HepG2 (cell line): Measurements from ENCODE around the gene CTIF. TPM values are rescaled to one million over a fixed set of nuclear protein-coding genes. Genes with fewer than 3 reads are reported as not detected.

Experiments used
- BRD4 ChIP-seq: sonication (generic); formaldehyde crosslinking; IDR thresholded peaks from 2 replicates; pipeline ENCODE4 v1.4.0; 2020; ENCODE audit warnings: missing genetic modification reagents
- CENPX ChIP-seq: sonication (generic); formaldehyde crosslinking; IDR thresholded peaks from 2 replicates; pipeline ENCODE4 v1.9.0; 2021; ENCODE audit warnings: mild to moderate bottlenecking, missing genetic modification reagents, moderate library complexity
- GTF2F1 ChIP-seq: fragments of 150-350 bp; IDR thresholded peaks from 2 replicates; pipeline ENCODE4 v1.6.1; 2014; ENCODE audit warnings: low read length
- GZF1 ChIP-seq: sonication (generic); formaldehyde crosslinking; IDR thresholded peaks from 2 replicates; pipeline ENCODE4 v1.5.1; 2020; ENCODE audit warnings: mild to moderate bottlenecking, missing genetic modification reagents
- NR2F6 ChIP-seq, 2 experiments: IDR thresholded peaks; 2 replicates each; pipeline ENCODE4 v1.6.1; 2016; ENCODE audit warnings: antibody characterized with exemption in 1 of 2, mild to moderate bottlenecking in 1 of 2
- POGZ ChIP-seq: sonication (generic); formaldehyde crosslinking; IDR thresholded peaks from 2 replicates; pipeline ENCODE4 v1.4.0; 2020; ENCODE audit warnings: mild to moderate bottlenecking, missing genetic modification reagents
- POLR2G ChIP-seq: fragments of 200-400 bp; formaldehyde crosslinking; IDR thresholded peaks from 2 replicates; pipeline ENCODE4 v1.6.1; 2018; ENCODE audit warnings: mild to moderate bottlenecking, low read depth, low read length, moderate library complexity
- RFX3 ChIP-seq: IDR thresholded peaks from 2 replicates; pipeline ENCODE4 v1.6.1; 2016; ENCODE audit warnings: missing biosample characterization, missing genetic modification reagents
- SALL2 ChIP-seq: sonication (generic); formaldehyde crosslinking; IDR thresholded peaks from 2 replicates; pipeline ENCODE4 v1.8.1; 2023; ENCODE audit warnings: mild to moderate bottlenecking, missing genetic modification reagents, inconsistent platforms
- SNAI1 ChIP-seq: sonication (generic); formaldehyde crosslinking; IDR thresholded peaks from 2 replicates; pipeline ENCODE4 v1.5.0; 2020; ENCODE audit warnings: mild to moderate bottlenecking, missing genetic modification reagents, borderline replicate concordance
- SOX13 ChIP-seq, 3 experiments: fragments of 450-650 bp in 1 of 3; sonication (generic) in 1 of 3; formaldehyde crosslinking in 1 of 3; IDR thresholded peaks in 2 of 3; conservative IDR thresholded peaks in 1 of 3; 2 replicates each; pipeline versions ENCODE4 v1.5.0 to v1.6.1; 2016 to 2020; ENCODE audit warnings: antibody characterized with exemption in 1 of 3, mild to moderate bottlenecking in 1 of 3, missing compliant biosample characterization in 1 of 3, missing genetic modification reagents in 1 of 3, moderate library complexity in 1 of 3
- ZBTB7B ChIP-seq: sonication (generic); formaldehyde crosslinking; IDR thresholded peaks from 2 replicates; pipeline ENCODE4 v1.4.0; 2020; ENCODE audit warnings: missing genetic modification reagents
- ZC3H4 ChIP-seq: sonication (generic); formaldehyde crosslinking; IDR thresholded peaks from 2 replicates; pipeline ENCODE4 v1.4.0; 2020; ENCODE audit warnings: missing genetic modification reagents, borderline replicate concordance
- ZFP36 ChIP-seq: fragments of 150-350 bp; IDR thresholded peaks from 2 replicates; pipeline ENCODE4 v1.6.1; 2018; ENCODE audit warnings: borderline replicate concordance, low read length, low read depth; ENCODE audit not compliant: partially characterized antibody
- ZNF430 ChIP-seq: sonication (generic); formaldehyde crosslinking; IDR thresholded peaks from 2 replicates; pipeline ENCODE4 v1.9.0; 2021; ENCODE audit warnings: mild to moderate bottlenecking, missing genetic modification reagents
- ZNF564 ChIP-seq: sonication (generic); formaldehyde crosslinking; IDR thresholded peaks from 2 replicates; pipeline ENCODE4 v1.8.1; 2023; ENCODE audit warnings: mild to moderate bottlenecking, missing genetic modification reagents
- polyA plus RNA-seq, 8 experiments: library from polyadenylated mRNA; depleted of rRNA in 3 of 8; stranded (reverse) in 7 of 8; unstranded in 1 of 8; fragments of >200 nt; fragmentation: Illumina TruSeq in 4 of 8; extraction: Trizol in 4 of 8; gene quantifications; 2 replicates each; pipeline versions ENCODE4 v1.2.1 to v1.2.3, GENCODE V29; 2011 to 2016; ENCODE audit warnings: low read depth in 4 of 8, missing spikeins in 1 of 8, mixed read lengths in 1 of 8; ENCODE audit not compliant: insufficient read depth in 1 of 8
- total RNA-seq, 5 experiments: library from RNA; depleted of rRNA; stranded (reverse); fragments of >200 nt; fragmentation: Illumina TruSeq; extraction: Trizol; gene quantifications; 2 replicates each; pipeline ENCODE4 v1.2.3, GENCODE V29; 2016; ENCODE audit warnings: low read depth in 1 of 5
- TF ChIP-seq, protein P1 (sequence below): sonication (generic); formaldehyde crosslinking; IDR thresholded peaks from 2 replicates; pipeline ENCODE4 v1.4.0; 2020; ENCODE audit warnings: missing genetic modification reagents
- TF ChIP-seq, protein P2 (sequence below): sonication (generic); formaldehyde crosslinking; IDR thresholded peaks from 2 replicates; pipeline ENCODE4 v1.4.0; 2020; ENCODE audit warnings: missing genetic modification reagents
- TF ChIP-seq, protein P3 (sequence below): sonication (generic); formaldehyde crosslinking; IDR thresholded peaks from 2 replicates; pipeline ENCODE4 v1.4.0; 2020; ENCODE audit warnings: mild to moderate bottlenecking, missing genetic modification reagents

The CTIF gene
- total and polyA plus RNA-seq, 2 of the 13 experiments (the other 11 are each of a cell fraction or from before 2014, with no cell fraction given): 18.2 to 28.0 TPM

DNA sequence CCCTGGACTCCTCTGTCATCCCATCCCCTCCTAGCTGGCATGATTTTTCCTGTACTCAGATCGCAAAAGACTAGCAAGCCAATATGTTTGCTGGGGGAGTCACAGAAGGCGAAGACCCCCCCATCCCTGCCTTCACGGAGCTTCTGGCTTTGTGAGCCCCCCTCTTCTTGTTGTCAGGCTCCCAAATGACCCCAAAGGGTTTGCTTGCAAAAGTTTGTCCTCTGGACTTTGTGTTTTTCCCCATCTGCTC, 242.0 kb downstream of the CTIF start (continued):
- peak; percentile 37; the same call in 1 of the 2 replicates for TF ChIP-seq GZF1 (CRISPR knock-in tag)
- TF ChIP-seq POLR2G: no peak
- TF ChIP-seq SNAI1 (CRISPR knock-in tag): no peak
- no peak for TF ChIP-seq ZFP36
- no peak for TF ChIP-seq ZBTB7B (CRISPR knock-in tag)
- no peak for TF ChIP-seq RFX3 (CRISPR knock-in tag)
- TF ChIP-seq BRD4 (CRISPR knock-in tag): 0 out of 2 replicates have a peak, but pooled peaks have one; percentile 60
- TF ChIP-seq SALL2 (CRISPR knock-in tag): no peak
- no peak for TF ChIP-seq ZNF564 (CRISPR knock-in tag)
- no peak for TF ChIP-seq GTF2F1
- no peak for TF ChIP-seq ZC3H4 (CRISPR knock-in tag)
- TF ChIP-seq SOX13 (IDR thresholded peaks at IDR 0.05): no peak
- TF ChIP-seq SOX13 (CRISPR knock-in tag; conservative IDR thresholded peaks at IDR 0.05 in 1 of 2, IDR thresholded peaks at IDR 0.05 in 1 of 2): no peak
- no peak for TF ChIP-seq CENPX (CRISPR knock-in tag)
- TF ChIP-seq POGZ (CRISPR knock-in tag): no peak
- TF ChIP-seq NR2F6 (IDR thresholded peaks at IDR 0.05): 0 out of 2 replicates have a peak, but pooled peaks have one; percentile 45
- no peak for TF ChIP-seq NR2F6 (CRISPR knock-in tag; IDR thresholded peaks at IDR 0.05)
- TF ChIP-seq, protein P1, sequence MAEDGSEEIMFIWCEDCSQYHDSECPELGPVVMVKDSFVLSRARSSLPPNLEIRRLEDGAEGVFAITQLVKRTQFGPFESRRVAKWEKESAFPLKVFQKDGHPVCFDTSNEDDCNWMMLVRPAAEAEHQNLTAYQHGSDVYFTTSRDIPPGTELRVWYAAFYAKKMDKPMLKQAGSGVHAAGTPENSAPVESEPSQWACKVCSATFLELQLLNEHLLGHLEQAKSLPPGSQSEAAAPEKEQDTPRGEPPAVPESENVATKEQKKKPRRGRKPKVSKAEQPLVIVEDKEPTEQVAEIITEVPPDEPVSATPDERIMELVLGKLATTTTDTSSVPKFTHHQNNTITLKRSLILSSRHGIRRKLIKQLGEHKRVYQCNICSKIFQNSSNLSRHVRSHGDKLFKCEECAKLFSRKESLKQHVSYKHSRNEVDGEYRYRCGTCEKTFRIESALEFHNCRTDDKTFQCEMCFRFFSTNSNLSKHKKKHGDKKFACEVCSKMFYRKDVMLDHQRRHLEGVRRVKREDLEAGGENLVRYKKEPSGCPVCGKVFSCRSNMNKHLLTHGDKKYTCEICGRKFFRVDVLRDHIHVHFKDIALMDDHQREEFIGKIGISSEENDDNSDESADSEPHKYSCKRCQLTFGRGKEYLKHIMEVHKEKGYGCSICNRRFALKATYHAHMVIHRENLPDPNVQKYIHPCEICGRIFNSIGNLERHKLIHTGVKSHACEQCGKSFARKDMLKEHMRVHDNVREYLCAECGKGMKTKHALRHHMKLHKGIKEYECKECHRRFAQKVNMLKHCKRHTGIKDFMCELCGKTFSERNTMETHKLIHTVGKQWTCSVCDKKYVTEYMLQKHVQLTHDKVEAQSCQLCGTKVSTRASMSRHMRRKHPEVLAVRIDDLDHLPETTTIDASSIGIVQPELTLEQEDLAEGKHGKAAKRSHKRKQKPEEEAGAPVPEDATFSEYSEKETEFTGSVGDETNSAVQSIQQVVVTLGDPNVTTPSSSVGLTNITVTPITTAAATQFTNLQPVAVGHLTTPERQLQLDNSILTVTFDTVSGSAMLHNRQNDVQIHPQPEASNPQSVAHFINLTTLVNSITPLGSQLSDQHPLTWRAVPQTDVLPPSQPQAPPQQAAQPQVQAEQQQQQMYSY (CRISPR knock-in tag): no peak
- TF ChIP-seq, protein P2, sequence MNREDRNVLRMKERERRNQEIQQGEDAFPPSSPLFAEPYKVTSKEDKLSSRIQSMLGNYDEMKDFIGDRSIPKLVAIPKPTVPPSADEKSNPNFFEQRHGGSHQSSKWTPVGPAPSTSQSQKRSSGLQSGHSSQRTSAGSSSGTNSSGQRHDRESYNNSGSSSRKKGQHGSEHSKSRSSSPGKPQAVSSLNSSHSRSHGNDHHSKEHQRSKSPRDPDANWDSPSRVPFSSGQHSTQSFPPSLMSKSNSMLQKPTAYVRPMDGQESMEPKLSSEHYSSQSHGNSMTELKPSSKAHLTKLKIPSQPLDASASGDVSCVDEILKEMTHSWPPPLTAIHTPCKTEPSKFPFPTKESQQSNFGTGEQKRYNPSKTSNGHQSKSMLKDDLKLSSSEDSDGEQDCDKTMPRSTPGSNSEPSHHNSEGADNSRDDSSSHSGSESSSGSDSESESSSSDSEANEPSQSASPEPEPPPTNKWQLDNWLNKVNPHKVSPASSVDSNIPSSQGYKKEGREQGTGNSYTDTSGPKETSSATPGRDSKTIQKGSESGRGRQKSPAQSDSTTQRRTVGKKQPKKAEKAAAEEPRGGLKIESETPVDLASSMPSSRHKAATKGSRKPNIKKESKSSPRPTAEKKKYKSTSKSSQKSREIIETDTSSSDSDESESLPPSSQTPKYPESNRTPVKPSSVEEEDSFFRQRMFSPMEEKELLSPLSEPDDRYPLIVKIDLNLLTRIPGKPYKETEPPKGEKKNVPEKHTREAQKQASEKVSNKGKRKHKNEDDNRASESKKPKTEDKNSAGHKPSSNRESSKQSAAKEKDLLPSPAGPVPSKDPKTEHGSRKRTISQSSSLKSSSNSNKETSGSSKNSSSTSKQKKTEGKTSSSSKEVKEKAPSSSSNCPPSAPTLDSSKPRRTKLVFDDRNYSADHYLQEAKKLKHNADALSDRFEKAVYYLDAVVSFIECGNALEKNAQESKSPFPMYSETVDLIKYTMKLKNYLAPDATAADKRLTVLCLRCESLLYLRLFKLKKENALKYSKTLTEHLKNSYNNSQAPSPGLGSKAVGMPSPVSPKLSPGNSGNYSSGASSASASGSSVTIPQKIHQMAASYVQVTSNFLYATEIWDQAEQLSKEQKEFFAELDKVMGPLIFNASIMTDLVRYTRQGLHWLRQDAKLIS (CRISPR knock-in tag): no peak
- TF ChIP-seq ZNF430: no peak
- TF ChIP-seq, protein P3, sequence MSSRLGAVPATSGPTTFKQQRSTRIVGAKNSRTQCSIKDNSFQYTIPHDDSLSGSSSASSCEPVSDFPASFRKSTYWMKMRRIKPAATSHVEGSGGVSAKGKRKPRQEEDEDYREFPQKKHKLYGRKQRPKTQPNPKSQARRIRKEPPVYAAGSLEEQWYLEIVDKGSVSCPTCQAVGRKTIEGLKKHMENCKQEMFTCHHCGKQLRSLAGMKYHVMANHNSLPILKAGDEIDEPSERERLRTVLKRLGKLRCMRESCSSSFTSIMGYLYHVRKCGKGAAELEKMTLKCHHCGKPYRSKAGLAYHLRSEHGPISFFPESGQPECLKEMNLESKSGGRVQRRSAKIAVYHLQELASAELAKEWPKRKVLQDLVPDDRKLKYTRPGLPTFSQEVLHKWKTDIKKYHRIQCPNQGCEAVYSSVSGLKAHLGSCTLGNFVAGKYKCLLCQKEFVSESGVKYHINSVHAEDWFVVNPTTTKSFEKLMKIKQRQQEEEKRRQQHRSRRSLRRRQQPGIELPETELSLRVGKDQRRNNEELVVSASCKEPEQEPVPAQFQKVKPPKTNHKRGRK (CRISPR knock-in tag): no peak
